ENCODE results near the gene KIF20B. TPM values are rescaled to one million over a fixed set of nuclear protein-coding genes. Genes with fewer than 3 reads are reported as not detected.

Gene KIF20B
- total RNA-seq, 1 donor from 2014 or later, result 7.2 TPM

- TF ChIP-seq CTCF (IDR thresholded peaks at IDR 0.05), result no peak
- Mint-ChIP-seq H3K36me3 (ENCODE audit: low read depth) (no peaks in the 10 kb centered on the region), H3K27me3 (ENCODE audit: low read depth) (no peaks in the 10 kb centered on the region), H3K9me3 (ENCODE audit: low read depth) (peaks cover 6% of the 10 kb centered on the region), H3K4me1 (ENCODE audit: low read depth) (peaks cover 16% of the 10 kb centered on the region), H3K27ac (ENCODE audit: unreplicated experiment) (no peak overlapping the region), H3K4me3 (ENCODE audit: unreplicated experiment) (no peak overlapping the region)
- no peak for DNase-seq (ENCODE audit: low spot score)
Measured at GRCh38 chr10:89657302-89657701, 44.1 kb upstream of the KIF20B start.

GRCh38 chr10:89659143-89660131 lies 42.0 kb upstream of the KIF20B start:
- no peak for DNase-seq (ENCODE audit: low spot score)
- H3K27ac Mint-ChIP-seq (ENCODE audit: unreplicated experiment), result peak overlapping the region; percentile 1
- peaks cover 6% of the 10 kb centered on the region for H3K9me3 Mint-ChIP-seq (ENCODE audit: low read depth)
- H3K4me1 Mint-ChIP-seq (ENCODE audit: low read depth), result peaks cover 15% of the 10 kb centered on the region
- H3K4me3 Mint-ChIP-seq (ENCODE audit: unreplicated experiment), result no peak overlapping the region
- no peak for TF ChIP-seq CTCF (IDR thresholded peaks at IDR 0.05)
- no peaks in the 10 kb centered on the region for H3K27me3 Mint-ChIP-seq (ENCODE audit: low read depth)
- no peaks in the 10 kb centered on the region for H3K36me3 Mint-ChIP-seq (ENCODE audit: low read depth)

- Mint-ChIP-seq H3K4me3 (ENCODE audit: unreplicated experiment) (no peak overlapping the region), H3K4me1 (ENCODE audit: low read depth) (peaks cover 15% of the 10 kb centered on the region), H3K36me3 (ENCODE audit: low read depth) (no peaks in the 10 kb centered on the region), H3K9me3 (ENCODE audit: low read depth) (no peaks in the 10 kb centered on the region), H3K27me3 (ENCODE audit: low read depth) (no peaks in the 10 kb centered on the region), H3K27ac (ENCODE audit: unreplicated experiment) (no peak overlapping the region)
- TF ChIP-seq CTCF (IDR thresholded peaks at IDR 0.05), result no peak
- DNase-seq (ENCODE audit: low spot score), result no peak
Measured at GRCh38 chr10:89662596-89662995, 38.8 kb upstream of the KIF20B start.

- H3K36me3 Mint-ChIP-seq (ENCODE audit: low read depth), result no peaks in the 10 kb centered on the region
- no peaks in the 10 kb centered on the region for H3K27me3 Mint-ChIP-seq (ENCODE audit: low read depth)
- H3K9me3 Mint-ChIP-seq (ENCODE audit: low read depth), result no peaks in the 10 kb centered on the region
- no peak overlapping the region for H3K4me3 Mint-ChIP-seq (ENCODE audit: unreplicated experiment)
- H3K27ac Mint-ChIP-seq (ENCODE audit: unreplicated experiment), result no peak overlapping the region
- DNase-seq (ENCODE audit: low spot score), result no peak
- H3K4me1 Mint-ChIP-seq (ENCODE audit: low read depth), result peaks cover 15% of the 10 kb centered on the region
- TF ChIP-seq CTCF (IDR thresholded peaks at IDR 0.05), result no peak
Measured at GRCh38 chr10:89663144-89663543, 38.2 kb upstream of the KIF20B start.

- no peak for TF ChIP-seq CTCF (IDR thresholded peaks at IDR 0.05)
- Mint-ChIP-seq H3K9me3 (ENCODE audit: low read depth) (no peaks in the 10 kb centered on the region), H3K4me1 (ENCODE audit: low read depth) (peaks cover 9% of the 10 kb centered on the region), H3K27me3 (ENCODE audit: low read depth) (no peaks in the 10 kb centered on the region), H3K27ac (ENCODE audit: unreplicated experiment) (no peak overlapping the region), H3K36me3 (ENCODE audit: low read depth) (no peaks in the 10 kb centered on the region), H3K4me3 (ENCODE audit: unreplicated experiment) (no peak overlapping the region)
- no peak for DNase-seq (ENCODE audit: low spot score)
Measured at GRCh38 chr10:89664203-89664602, 37.2 kb upstream of the KIF20B start.
